GM18907 (cell line): Measurements from ENCODE around the gene CTSA.
"Not testable (repeated sequence)": the region's sequence is repeated elsewhere in the genome, so short reads cannot be mapped to it uniquely, and the experiment has no call there.

Source experiments
- ATAC-seq: cut with Tn5 transposase; IDR thresholded peaks from one replicate; pipeline ENCODE4 v1.9.1; 2021; ENCODE audit warnings: mild to moderate bottlenecking, moderate library complexity; ENCODE audit not compliant: unreplicated experiment

CTSA gene

DNA sequence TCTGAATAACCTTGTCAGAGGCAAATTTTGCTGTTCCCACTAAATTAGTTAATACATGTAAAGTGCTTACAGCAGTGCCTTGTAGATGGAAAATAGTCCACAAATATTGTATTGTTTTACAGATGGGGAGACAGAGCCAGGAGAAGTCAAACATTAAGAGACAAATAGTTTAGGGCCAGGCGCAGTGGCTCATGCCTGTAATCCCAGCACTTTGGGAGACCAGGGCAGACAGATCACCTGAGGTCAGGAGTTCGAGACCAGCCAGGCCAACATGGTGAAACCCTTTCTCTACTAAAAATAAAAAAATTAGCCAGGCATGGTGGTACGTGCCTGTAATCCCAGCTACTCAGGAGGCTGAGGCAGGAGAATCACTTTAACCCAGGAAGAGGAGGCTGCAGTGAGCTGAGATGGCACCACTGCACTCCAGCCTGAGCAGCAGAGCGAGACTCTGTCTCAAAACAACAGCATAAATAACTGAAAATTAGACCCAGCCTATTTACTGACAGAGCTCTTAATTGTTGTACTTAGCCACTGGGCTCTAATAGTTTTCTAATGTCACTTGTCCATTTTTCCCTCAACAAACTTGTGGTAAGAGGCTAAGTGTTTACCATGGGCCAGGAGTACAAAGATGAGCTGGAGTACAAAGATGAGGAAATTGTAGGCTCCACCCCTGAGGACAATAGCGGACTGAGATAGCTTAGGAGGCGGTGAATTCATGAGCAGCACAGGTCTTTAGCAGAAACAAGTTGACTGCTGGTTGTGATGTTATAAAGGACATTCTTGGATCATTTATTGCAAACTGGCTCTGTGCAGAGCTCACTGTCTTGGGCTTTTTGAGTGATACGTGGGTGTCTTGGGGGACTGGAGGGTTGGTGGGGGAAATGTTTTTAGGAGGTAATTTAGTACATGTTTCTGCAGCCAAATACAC is 27.3 kb upstream of the CTSA start:
- no peak for ATAC-seq

DNA sequence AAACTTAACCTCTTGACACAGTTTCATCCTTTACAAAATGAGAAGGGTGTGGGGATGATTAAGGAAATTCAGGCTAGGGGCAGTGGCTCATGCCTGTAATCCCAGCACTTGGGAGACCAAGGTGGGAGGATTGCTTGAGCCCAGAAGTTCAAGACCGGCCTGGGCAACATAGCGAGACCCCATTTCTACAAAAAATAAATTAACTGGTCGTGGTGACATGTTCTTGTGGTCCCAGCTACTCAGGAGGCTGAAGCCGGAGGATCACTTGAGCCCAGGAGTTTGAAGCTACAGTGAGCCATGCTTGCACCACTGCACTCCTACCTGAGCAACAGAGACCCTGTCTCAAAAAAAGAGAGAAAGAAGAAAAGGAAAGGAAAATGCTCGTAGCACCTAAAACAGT is 24.7 kb upstream of the CTSA start:
- ATAC-seq, result no peak

DNA sequence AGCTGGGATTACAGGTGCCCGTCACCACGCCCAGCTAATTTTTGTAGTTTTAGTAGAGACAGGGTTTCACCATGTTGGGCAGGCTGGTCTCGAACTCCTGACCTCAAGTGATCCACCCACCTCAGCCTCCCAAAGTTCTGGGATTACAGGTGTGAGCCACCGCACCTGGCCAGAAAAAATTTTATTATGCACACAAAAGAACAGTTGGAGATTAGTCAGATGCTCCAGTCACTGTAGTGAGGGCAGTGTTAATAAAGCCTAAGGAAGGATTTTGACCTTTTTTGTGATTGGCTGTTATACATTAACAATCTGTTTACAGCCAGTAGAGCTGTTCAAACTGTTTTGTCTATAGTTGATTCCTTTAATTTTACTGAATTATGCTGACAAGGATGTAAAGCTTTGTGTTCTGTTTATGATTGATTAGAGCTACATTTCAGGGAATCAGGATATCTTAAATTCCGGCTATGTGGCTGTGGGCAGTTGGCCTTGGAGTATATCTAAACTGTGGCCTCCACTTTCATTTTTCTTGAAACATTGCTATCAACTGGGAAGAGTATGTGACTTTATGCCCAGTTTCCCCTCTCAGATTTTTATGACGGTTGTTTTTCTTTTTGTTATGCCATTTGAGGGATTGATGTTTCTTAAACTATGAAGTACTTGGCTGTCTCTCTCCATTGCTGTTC is 23.9 kb upstream of the CTSA start:
- no peak for ATAC-seq

DNA sequence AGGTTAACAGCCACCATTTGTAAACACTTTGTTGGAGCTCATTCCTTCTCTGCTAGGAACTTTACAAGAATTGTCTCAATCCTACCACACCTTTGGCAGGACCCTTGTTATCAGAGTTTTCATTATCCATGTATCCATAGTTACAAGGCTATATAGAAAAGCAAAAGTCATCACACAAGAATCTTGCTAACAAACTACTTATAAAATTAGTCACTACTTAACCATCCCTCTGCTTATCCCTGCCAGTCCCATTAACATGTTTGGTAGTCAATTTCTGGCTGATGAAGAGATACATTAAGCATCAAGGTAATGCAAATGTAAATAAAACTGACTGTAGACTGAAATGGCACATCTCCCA is 23.3 kb upstream of the CTSA start:
- ATAC-seq, result no peak

DNA sequence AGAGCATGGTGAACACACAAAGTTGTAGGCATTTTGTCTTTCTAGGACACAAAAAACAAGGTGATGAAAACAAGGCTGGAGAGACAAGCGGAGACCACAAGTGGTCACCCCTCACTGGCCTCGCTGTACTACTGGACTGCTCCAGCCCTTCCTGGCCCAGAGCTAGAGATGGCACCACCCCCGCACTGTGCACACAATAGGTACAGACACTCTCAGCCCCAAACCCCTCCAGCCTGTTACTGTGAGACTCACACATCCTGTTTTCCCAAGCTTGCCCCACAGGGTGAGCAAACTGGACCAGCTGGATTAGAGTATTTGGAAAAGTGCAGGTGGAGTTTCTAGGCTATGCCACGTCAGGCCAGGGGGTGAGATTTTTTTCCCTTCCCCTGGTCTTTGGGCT is 18.5 kb upstream of the CTSA start:
- no peak for ATAC-seq

DNA sequence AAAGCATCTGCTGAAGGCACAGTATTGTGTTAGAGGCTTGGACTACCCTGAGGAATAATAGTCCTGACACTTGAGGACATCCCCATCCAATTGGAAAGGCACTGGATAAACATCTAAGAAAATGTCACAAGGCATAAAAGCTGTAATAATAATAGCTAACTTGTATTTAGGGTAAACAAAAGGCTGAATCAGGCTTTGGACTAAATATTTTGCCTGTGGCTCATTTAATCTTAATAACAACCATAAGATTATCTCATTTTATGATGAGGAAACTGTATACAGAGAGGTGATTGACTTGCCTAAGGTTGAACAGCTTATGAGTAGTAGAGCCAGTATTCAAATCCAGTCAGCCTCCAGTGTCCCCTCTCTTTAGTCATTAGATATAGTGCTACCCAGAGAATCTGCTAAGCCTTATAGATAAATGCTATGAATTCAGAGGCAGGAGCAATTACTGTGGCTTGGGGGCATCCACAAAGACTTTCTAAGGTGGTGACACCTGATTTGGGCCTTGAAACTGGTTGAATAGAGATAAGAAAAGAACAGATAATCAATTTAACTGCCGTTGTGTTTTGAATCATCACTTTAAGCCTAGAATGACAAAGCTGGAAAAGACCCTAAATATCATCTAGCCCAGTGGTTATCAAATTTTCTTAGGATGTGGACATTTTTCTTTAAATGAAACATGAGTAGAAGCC is 17.6 kb upstream of the CTSA start:
- no peak for ATAC-seq

DNA sequence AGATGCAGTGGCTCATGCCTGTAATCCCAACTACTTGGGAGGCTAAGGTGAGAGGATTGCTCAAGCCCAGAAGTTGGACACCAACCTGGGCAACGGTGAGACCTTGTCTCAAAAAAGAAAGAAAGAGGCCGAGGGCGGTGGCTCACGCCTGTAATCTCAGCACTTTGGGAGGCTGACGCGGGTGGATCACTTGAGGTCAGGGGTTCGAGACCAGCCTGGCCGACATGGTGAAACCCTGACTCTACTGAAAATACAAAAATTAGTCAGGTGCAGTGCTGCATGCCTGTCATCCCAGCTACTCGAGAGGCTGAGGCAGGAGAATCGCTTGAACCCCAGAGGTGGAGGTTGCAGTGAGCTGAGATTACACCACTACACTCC is 17.0 kb upstream of the CTSA start:
- ATAC-seq, result not testable (repeated sequence)

DNA sequence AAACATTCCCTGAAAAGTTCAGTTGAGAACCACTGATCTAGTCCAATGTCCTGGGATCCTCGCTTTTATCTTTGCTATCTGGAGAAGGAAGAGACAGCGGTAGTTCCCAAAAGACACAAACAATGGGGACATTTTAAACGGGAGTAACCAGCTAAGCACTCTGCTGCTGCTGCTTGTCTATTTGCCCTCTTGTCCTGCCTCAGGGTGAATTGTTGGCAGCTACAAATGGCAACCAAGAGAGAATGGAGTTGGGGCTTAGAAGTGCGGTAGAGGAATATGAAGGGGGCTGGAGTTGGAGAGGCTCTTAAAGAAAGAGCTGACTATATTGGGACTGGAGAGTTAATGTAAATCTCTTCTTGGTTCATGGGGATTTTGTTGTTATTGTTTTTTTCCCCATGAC is 16.6 kb upstream of the CTSA start:
- ATAC-seq, result no peak

DNA sequence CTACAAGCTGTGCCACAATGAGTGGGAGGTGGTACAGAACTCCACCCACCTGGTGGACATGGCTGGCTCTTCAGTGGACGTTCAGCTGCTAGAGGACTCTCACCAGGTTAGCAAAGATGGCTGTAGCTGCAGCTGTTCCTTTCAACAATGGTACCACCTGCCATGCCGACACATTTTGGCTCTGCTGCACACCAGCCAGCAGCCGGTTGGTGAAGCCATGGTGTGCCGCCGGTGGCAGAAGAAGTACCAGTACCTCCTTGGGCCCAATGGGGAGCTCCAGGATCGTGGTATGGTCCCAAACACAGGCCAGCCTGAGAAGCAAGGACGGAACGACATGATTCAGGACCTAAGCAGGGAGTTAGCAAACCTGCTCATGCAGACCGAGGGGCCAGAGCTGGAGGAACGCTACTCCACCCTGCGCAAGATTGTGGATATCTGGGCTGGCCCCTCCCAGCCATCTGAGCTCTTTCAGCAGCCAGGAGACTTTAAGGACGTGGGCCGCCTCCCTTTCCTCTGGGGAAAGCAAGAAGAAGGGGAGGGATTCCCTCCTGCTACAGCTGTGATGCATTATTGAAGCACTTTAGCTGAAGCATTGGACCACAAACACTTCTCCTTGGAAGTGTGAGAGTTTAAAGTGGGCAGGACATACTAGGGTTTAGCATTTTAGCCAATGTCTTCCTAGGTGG is 12.9 kb upstream of the CTSA start:
- ATAC-seq, result no peak

DNA sequence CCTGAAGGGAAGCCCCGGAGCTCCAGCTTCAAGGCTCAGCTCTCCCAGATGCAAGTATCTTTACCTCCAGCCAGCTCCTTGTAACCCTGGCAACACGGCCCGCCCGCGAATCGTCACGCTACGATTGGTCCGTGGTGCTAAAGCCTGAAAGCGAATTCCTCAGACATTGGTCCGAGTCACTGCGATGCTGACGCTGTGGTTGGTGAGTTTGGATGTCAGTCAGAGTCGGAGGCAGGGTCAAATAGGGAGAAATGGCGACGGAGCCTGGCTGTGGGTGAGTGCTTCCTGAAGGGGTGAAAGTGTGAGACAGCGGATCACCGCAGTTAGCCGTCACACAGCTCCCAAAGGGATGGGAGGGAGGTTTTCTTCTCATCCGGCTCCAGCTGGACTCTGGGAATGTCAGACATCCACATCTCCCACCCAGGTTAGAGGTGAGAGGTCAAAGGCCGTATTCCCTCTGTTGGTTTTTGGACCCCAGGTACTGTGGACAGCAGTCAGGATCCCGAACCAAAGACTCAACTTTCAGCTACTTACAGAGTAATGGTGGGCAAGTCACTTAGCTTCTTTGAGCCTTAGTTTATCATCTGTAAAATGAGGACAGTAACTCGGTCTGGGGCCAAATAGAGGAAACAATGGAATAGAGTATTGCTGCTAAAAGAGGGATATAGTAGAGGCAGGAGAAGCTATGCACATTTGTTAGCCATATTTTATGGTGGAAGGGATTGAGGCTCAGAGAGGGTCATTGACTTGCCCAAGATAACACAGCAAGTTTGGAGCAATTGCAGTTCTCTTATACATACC is 9.9 kb upstream of the CTSA start, which contains the start of gene ZSWIM1:
Gene ZSWIM1 (plus strand): TSS at position 240 of the 801 bp plus-strand sequence. CDS start 1,366 bp downstream, outside the sequence.
- ATAC-seq, result peak; percentile 94

DNA sequence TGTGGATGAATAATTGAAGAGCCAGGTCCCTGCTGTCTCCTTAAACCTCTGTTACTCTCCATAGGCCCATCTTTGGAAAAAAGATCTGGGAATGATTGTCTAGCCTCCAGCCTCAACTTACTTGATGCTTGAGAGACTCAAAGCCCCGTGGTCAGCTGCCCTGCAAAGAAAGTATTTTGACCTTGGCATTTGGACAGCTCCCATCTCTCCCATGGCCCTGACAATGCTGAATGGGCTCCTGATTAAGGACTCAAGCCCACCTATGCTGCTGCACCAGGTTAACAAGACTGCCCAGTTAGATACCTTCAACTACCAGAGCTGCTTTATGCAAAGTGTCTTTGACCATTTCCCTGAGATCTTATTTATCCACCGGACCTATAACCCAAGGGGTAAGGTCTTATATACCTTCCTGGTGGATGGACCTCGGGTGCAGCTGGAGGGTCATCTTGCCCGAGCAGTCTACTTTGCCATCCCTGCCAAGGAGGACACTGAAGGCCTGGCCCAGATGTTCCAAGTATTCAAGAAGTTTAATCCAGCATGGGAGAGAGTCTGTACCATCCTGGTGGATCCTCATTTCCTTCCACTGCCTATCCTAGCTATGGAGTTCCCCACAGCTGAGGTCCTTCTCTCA is 8.6 kb upstream of the CTSA start:
- ATAC-seq, result no peak

DNA sequence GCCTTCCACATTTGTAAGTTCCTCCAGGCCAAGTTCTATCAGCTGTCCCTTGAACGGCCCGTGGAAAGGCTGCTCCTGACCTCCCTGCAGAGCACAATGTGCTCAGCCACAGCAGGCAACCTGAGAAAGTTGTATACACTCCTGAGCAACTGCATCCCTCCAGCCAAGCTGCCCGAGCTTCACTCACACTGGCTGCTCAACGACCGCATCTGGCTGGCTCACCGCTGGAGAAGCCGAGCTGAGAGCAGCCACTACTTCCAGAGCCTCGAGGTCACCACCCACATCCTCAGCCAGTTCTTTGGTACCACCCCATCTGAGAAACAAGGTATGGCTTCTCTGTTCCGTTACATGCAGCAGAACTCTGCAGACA is 8.1 kb upstream of the CTSA start:
- no peak for ATAC-seq

DNA sequence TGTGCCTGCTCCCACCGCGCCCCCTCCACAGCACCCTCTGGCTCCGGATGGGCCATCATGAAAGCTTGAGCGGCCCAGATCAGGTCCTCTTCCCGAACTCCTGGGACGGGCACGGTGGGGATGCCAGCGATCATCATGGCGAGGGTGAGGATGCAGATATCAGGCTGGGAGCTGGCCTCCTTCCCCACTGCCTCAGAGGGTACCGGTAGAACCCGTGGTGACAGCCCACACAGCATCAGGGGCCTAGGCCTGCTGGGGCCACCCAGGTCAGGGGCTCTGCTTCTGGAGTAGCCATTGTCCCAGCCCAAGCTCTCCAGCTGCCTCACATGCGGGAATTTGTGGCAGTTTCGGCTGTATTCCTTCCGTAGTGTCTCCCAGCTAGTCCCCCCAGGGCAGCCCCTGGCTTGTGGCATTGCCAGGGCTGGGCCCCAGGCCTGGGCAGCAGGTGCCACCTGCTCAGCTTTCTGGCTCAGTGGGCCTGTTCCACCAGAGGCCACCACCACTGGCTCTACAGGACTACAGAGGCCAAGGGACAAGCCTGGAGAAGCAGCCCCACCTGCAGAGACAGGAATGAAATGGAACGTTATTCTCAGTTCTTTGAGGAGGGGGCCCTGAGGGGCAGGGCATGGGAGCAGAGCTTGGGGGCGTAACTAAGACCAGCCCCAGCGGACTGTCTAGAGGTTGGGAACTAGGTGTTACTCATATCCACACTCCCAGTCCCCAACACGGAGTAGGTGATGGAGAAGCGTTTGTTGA is 4.4 kb upstream of the CTSA start:
- no peak for ATAC-seq

DNA sequence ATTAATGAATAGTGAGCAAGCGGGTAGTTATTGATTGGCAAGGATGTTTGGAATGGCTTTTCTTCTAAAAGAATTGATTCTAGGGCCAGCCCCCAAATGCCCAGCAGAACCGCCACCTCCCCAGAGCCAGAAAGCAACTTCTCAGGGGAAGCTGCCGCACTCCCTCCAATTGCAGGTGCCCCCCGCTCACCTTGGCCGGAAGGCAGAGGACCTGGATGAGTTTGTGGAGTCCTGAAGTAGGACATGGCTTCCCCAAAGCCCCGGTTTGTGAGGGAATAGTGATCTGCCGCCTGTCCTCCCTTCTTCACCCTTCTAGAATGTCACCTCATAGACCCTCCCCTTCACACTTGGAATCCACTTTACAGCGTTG is 3.8 kb upstream of the CTSA start, which contains the start of gene SPATA25:
Gene SPATA25 (minus strand): TSS at position 277 of the 370 bp plus-strand sequence. CDS start 32 bp downstream, at position 245.
- ATAC-seq, result no peak

DNA sequence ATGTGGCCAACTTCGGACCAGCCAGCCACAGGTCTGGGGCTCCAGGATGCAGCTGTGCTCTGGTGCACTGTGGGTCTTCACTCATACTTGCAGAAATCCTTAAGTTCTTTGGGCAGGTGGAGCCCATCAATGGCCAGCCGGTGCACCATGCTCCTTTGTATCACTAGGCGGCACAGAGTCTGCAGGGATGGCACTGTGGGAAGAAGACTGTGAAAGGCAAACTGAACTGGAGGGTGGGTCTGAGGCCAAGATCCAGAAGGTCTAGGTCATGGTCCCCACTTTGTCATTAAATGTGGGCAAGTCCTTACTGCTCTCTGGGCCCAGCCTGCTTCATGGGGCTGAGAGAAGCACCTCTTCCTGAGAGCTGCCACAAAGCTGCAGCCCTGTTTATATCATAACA is 2.5 kb upstream of the CTSA start:
- ATAC-seq, result no peak

DNA sequence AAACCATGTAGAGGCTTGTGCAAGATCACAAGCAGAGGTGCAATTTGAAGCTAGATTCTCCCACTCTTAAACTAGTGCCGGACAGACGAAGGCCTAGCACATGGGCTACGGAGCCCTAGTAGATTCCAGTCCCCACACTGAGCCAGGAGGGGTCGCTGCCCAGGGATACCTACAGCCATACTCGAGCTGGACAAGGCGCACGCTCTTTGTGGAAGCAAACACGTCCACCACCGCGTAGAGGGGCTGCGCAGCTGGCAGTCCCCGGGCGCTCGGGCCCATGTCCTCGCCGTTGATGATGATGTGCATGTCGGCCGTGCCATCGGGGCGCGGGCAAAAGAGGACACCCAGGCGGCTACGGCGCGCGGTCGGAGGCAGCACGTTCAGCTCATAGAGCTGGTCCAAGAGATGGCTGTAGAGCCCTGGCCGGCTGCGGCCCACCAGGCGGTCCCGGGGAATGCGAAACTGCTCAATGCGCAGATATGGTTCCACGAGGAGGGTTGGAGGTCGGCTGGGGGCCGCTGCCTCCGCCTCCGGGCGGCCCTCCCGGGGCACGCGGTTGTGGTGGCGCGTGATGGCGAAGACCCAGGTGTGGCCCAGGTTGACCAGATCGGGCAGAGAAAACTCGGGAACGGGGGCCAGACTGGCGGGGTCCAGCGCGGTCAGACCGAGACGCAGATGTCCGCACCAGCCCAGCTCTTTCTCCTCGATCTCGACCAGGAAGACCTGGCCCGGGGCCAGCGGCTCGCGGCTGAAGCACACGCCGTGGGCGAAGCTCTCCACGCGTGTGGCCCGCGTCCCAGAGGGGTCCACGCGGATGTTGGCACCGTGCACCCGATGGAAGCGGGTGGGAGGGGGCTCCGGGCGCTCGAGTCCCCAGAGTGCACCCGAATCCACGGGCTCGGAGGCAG is 804 bp upstream of the CTSA start:
- peak; percentile 17 for ATAC-seq

DNA sequence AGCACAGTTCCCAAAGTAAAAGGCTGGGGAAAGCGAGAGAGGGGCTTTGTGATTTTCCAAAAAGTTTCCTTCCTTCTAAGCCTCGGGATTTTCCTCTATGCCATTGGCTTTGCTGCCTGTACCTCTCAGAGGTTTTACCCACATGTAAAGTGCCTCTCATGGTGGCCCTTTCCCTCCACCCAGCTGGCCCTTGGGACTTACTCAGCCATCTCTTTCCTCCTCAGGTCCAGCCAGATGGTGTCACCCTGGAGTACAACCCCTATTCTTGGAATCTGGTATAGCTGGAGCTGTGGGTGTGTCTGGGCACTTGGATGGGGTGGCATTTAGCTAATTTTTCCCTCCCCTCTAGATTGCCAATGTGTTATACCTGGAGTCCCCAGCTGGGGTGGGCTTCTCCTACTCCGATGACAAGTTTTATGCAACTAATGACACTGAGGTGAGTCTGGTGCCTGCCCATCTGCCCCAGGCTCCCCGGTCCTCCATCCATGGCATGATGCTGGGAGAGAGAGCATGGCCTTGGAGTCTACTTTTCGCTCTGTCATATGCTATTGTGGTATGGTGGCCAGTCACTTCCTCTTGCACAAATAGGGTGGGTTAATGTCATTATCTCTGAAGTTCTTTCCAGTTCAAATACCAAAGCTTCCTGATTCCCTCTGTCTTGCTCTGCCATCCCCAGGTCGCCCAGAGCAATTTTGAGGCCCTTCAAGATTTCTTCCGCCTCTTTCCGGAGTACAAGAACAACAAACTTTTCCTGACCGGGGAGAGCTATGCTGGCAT is 1.1 kb downstream of the CTSA start:
- ATAC-seq, result no peak
